Skeletal muscle satellite cell (primary cell): ENCODE data around the gene ADAMTS5. TPM values are rescaled to one million over a fixed set of nuclear protein-coding genes. Genes with fewer than 3 reads are reported as not detected.

ENCODE experiments used
- H3K27me3 ChIP-seq: 2 replicates; pipeline ENCODE4 v1.7.0; 2013; ENCODE audit warnings: low read length; ENCODE audit not compliant: control insufficient read depth, insufficient read depth
- H3K36me3 ChIP-seq: 2 replicates; pipeline ENCODE4 v1.7.0; 2013; ENCODE audit warnings: mild to moderate bottlenecking, control low read depth, low read length; ENCODE audit not compliant: insufficient read depth
- H3K4me1 ChIP-seq: 2 replicates; pipeline ENCODE4 v1.7.0; 2013; ENCODE audit warnings: low read length; ENCODE audit not compliant: control insufficient read depth, insufficient read depth
- H3K4me2 ChIP-seq: 2 replicates; pipeline ENCODE4 v1.7.0; 2013; ENCODE audit warnings: mild to moderate bottlenecking, low read length
- H3K4me3 ChIP-seq: 2 replicates; pipeline ENCODE4 v1.7.0; 2013; ENCODE audit warnings: low read length
- H3K9ac ChIP-seq: 2 replicates; pipeline ENCODE4 v1.7.0; 2013; ENCODE audit warnings: mild to moderate bottlenecking, low read depth, low read length, moderate library complexity
- H3K9me3 ChIP-seq: replicated peaks from 2 replicates; pipeline ENCODE4 v1.7.0; 2013; ENCODE audit warnings: mild to moderate bottlenecking, control low read depth, low read length
- small RNA-seq: library from RNA; depleted of rRNA; stranded (forward); fragments of <200 nt; gene quantifications from one replicate; pipeline ENCODE3, GENCODE V24; 2012

ADAMTS5 gene

GRCh38 chr21:26884436-26884835 is 82.5 kb downstream of the ADAMTS5 start:
- Histone ChIP-seq H3K36me3 (no peaks in the 10 kb centered on the region), H3K27me3 (no peaks in the 10 kb centered on the region), H3K4me1 (no peaks in the 10 kb centered on the region)

DNA sequence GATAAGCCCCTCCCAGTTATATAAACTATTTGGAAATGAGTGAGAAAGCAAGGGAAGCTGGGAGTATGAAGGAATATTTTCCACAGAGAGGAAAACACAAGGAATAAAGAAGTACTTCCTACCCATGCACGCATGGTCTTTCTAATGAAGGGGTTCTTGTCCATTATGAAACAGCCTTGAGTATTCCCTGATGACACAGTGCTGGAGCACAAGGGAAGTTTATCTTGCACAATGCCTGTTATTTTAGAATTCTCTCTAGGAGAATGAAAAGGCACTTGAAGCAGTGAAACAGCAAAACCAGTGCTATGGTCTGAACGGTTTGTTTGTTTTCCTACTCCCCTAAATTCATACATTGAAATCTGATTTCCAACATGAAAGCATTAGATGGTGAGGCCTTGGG is 83.1 kb downstream of the ADAMTS5 start:
- Histone ChIP-seq H3K4me2 (no peak overlapping the region), H3K9me3 (no peaks in the 10 kb centered on the region), H3K9ac (no peak overlapping the region), H3K27me3 (no peaks in the 10 kb centered on the region), H3K4me1 (no peaks in the 10 kb centered on the region), H3K36me3 (no peaks in the 10 kb centered on the region), H3K4me3 (no peak overlapping the region)

More at GRCh38 chr21:26884436-26884835, 82.5 kb downstream of the ADAMTS5 start:
- Histone ChIP-seq H3K9ac (no peak overlapping the region), H3K4me3 (no peak overlapping the region), H3K4me2 (no peak overlapping the region), H3K9me3 (no peaks in the 10 kb centered on the region)

- H3K4me1 ChIP-seq = no peaks in the 10 kb centered on the region
- peak overlapping the region; percentile 11 for H3K9ac ChIP-seq
- no peaks in the 10 kb centered on the region for H3K9me3 ChIP-seq
- H3K4me2 ChIP-seq = no peak overlapping the region
- no peak overlapping the region for H3K4me3 ChIP-seq
- no peaks in the 10 kb centered on the region for H3K36me3 ChIP-seq
- H3K27me3 ChIP-seq = no peaks in the 10 kb centered on the region
Measured at GRCh38 chr21:26881504-26882228, 85.2 kb downstream of the ADAMTS5 start.

DNA sequence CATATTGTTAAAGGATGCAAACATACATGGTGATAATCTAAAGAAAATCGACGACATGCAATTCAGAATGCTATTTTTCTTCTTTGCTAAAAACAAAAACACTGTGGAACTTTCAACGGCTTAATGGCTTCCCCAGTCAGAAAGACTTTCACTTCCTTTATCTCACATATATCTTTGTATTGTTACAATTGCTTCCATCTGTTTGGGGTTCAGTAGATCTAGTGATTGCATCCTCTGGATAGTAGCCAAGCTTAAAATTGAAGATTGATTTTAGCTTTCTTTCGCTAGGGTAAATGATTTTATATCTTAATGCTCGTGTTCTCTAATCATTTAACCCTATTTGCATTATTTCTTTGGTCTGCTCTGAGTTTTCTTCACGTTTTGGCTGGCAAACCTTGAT is 89.9 kb downstream of the ADAMTS5 start:
- Histone ChIP-seq H3K4me3 (no peak overlapping the region), H3K9me3 (no peaks in the 10 kb centered on the region), H3K27me3 (no peaks in the 10 kb centered on the region)

GRCh38 chr21:26874347-26874746 is 92.5 kb downstream of the ADAMTS5 start:
- Histone ChIP-seq H3K36me3 (no peaks in the 10 kb centered on the region), H3K9ac (no peak overlapping the region), H3K9me3 (no peaks in the 10 kb centered on the region)

More for the DNA sequence above, 89.9 kb downstream of the ADAMTS5 start:
- no peaks in the 10 kb centered on the region for H3K4me1 ChIP-seq
- H3K4me2 ChIP-seq = no peak overlapping the region
- H3K9ac ChIP-seq = no peak overlapping the region
- no peaks in the 10 kb centered on the region for H3K36me3 ChIP-seq

More at GRCh38 chr21:26874347-26874746, 92.5 kb downstream of the ADAMTS5 start:
- H3K4me3 ChIP-seq = no peak overlapping the region
- no peak overlapping the region for H3K4me2 ChIP-seq
- no peaks in the 10 kb centered on the region for H3K4me1 ChIP-seq
- H3K27me3 ChIP-seq = no peaks in the 10 kb centered on the region

Small RNA genes within 50 kb of the gene (small RNA-seq; reads per million reads assigned to genes)
- gene MIR4759 = not detected
